Small intestine (tissue), 7 donors: ENCODE data around the gene INPP4B. TPM values are rescaled to one million over a fixed set of nuclear protein-coding genes. Genes with fewer than 3 reads are reported as not detected.

ENCODE experiments used
- DNase-seq, 2 donors: peaks; one replicate each; pipeline versions ENCODE4 v3.0.0 to v3.0.0-alpha.2; 2013
- FAIRE-seq: peaks from 2 replicates; lab custom pipeline; 2012; peaks lifted over from hg19 to GRCh38; lab: Jason Lieb, UNC
- H3K27ac ChIP-seq, 3 donors: one replicate each; pipeline ENCODE4 v1.5.1; 2013; ENCODE audit warnings: low read length in 2 of 3, mild to moderate bottlenecking in 2 of 3, control low read depth in 1 of 3, inconsistent platforms in 1 of 3, low read depth in 1 of 3, moderate library complexity in 1 of 3
- H3K27me3 ChIP-seq, 3 donors: one replicate each; pipeline ENCODE4 v1.6.1; 2013; ENCODE audit warnings: low read length in 3 of 3, inconsistent platforms in 1 of 3; ENCODE audit not compliant: control insufficient read depth in 3 of 3, insufficient read depth in 3 of 3
- H3K36me3 ChIP-seq, 3 donors: one replicate each; pipeline ENCODE4 v1.6.1; 2013; ENCODE audit warnings: low read length in 3 of 3, inconsistent platforms in 1 of 3, low read depth in 1 of 3, mild to moderate bottlenecking in 1 of 3, moderate library complexity in 1 of 3; ENCODE audit not compliant: control insufficient read depth in 3 of 3, insufficient read depth in 2 of 3
- H3K4me1 ChIP-seq, 3 donors: one replicate each; pipeline ENCODE4 v1.6.1; 2013; ENCODE audit warnings: low read length in 2 of 3, inconsistent platforms in 1 of 3, low read depth in 1 of 3, mild to moderate bottlenecking in 1 of 3, moderate library complexity in 1 of 3; ENCODE audit not compliant: control insufficient read depth in 3 of 3, insufficient read depth in 2 of 3
- H3K4me3 ChIP-seq, 3 donors: one replicate each; pipeline ENCODE4 v1.5.1; 2013; ENCODE audit warnings: low read length in 3 of 3, control low read depth in 1 of 3, inconsistent platforms in 1 of 3, low read depth in 1 of 3, mild to moderate bottlenecking in 1 of 3, moderate library complexity in 1 of 3
- H3K9me3 ChIP-seq, 2 donors: one replicate each; pipeline ENCODE4 v1.6.1; 2013; ENCODE audit warnings: low read depth in 1 of 2, low read length in 1 of 2; ENCODE audit not compliant: control insufficient read depth in 2 of 2, insufficient read depth in 1 of 2
- WGBS, 3 donors: extraction: QIAGEN DNeasy Blood & Tissue Kit; methylation state at CpG; one replicate each; pipeline ENCODE4 v1.1.7; 2013; 5-methylcytosine and 5-hydroxymethylcytosine counted together
- polyA plus RNA-seq, 4 donors: library from polyadenylated mRNA; stranded (reverse) in 3 of 4; unstranded in 1 of 4; fragments of 200-250 nt in 3 of 4; fragments of 120-200 nt in 1 of 4; gene quantifications; one replicate each; pipeline versions ENCODE4 v1.2.1 to v1.2.3, GENCODE V29; 2013
- donor health status: healthy with polysubstance abuse.
- donor health status: control.
- donor health status: control.
- donor health status: Bipolar disorder and iron deficiency.
- donor health status: healthy.

INPP4B gene
- polyA plus RNA-seq, 4 donors, result 2.7 to 6.6 (median 4.2) TPM

GRCh38 chr4:142035566-142035965 is 810.5 kb downstream of the INPP4B start:
- Histone ChIP-seq H3K36me3 (no peaks in the 10 kb centered on the region), H3K27ac (no peak overlapping the region), H3K9me3 (no peaks in the 10 kb centered on the region), H3K27me3 (no peaks in the 10 kb centered on the region), H3K4me1 (peaks cover 0 to 5% (median 0%) of the 10 kb centered on the region in 3 donors), H3K4me3 (no peak overlapping the region)
- DNase-seq (no peak), FAIRE-seq (no peak)

GRCh38 chr4:142034101-142034500 is 812.0 kb downstream of the INPP4B start:
- Histone ChIP-seq H3K36me3 (no peaks in the 10 kb centered on the region), H3K4me3 (no peak overlapping the region), H3K9me3 (no peaks in the 10 kb centered on the region), H3K4me1 (peaks cover 0 to 5% (median 0%) of the 10 kb centered on the region in 3 donors), H3K27me3 (no peaks in the 10 kb centered on the region), H3K27ac (no peak overlapping the region)
- FAIRE-seq, result no peak
- no peak for DNase-seq
- WGBS, 3 donors, result 88 to 96% (median 91%) methylated on average over 3 of the region's 3 CpGs

- Histone ChIP-seq H3K36me3 (no peaks in the 10 kb centered on the region), H3K4me1 (no peaks in the 10 kb centered on the region), H3K4me3 (no peak overlapping the region), H3K27me3 (no peaks in the 10 kb centered on the region), H3K9me3 (no peaks in the 10 kb centered on the region), H3K27ac (no peak overlapping the region)
- WGBS, 3 donors, result 85 to 91% (median 88%) methylated on average over 4 of the region's 4 CpGs
- FAIRE-seq, result no peak
- DNase-seq, result no peak
Measured at GRCh38 chr4:142030010-142030409, 816.1 kb downstream of the INPP4B start.

GRCh38 chr4:142021761-142022160 is 824.3 kb downstream of the INPP4B start:
- WGBS, 3 donors, result 69 to 84% (median 70%) methylated on average over 2 of the region's 2 CpGs
- Histone ChIP-seq H3K4me1 (peaks cover 0 to 6% (median 0%) of the 10 kb centered on the region in 3 donors), H3K4me3 (no peak overlapping the region), H3K9me3 (no peaks in the 10 kb centered on the region), H3K27ac (no peak overlapping the region), H3K27me3 (peaks cover 0 to 4% (median 0%) of the 10 kb centered on the region in 3 donors), H3K36me3 (no peaks in the 10 kb centered on the region)
- DNase-seq, result no peak
- FAIRE-seq, result no peak

- Histone ChIP-seq H3K36me3 (no peaks in the 10 kb centered on the region), H3K9me3 (no peaks in the 10 kb centered on the region), H3K27me3 (peaks cover 0 to 4% (median 0%) of the 10 kb centered on the region in 3 donors), H3K4me1 (peaks cover 0 to 6% (median 0%) of the 10 kb centered on the region in 3 donors), H3K4me3 (no peak overlapping the region), H3K27ac (no peak overlapping the region)
- WGBS, 3 donors, result 96 to 100% (median 98%) methylated on average over 1 of the region's 1 CpG
- no peak for DNase-seq
- no peak for FAIRE-seq
Measured at GRCh38 chr4:142021181-142021580, 824.9 kb downstream of the INPP4B start.

GRCh38 chr4:142016031-142016430 is 830.1 kb downstream of the INPP4B start:
- peaks cover 0 to 4% (median 0%) of the 10 kb centered on the region in 3 donors for H3K27me3 ChIP-seq
- H3K27ac ChIP-seq, result no peak overlapping the region
- no peaks in the 10 kb centered on the region for H3K4me1 ChIP-seq
- peaks cover 0 to 4% of the 10 kb centered on the region in 2 donors for H3K9me3 ChIP-seq
- no peaks in the 10 kb centered on the region for H3K36me3 ChIP-seq
- DNase-seq (no peak), FAIRE-seq (no peak)
- no peak overlapping the region for H3K4me3 ChIP-seq

- DNase-seq (no peak), FAIRE-seq (no peak)
Measured at GRCh38 chr4:142009751-142010150, 836.4 kb downstream of the INPP4B start.

GRCh38 chr4:142005519-142005918 is 840.6 kb downstream of the INPP4B start:
- H3K4me1 ChIP-seq, result no peaks in the 10 kb centered on the region
- no peaks in the 10 kb centered on the region for H3K27me3 ChIP-seq
- no peaks in the 10 kb centered on the region for H3K9me3 ChIP-seq
- H3K36me3 ChIP-seq, result no peaks in the 10 kb centered on the region
- FAIRE-seq (no peak), DNase-seq (no peak)
- WGBS, 3 donors, result 68 to 85% (median 81%) methylated on average over 1 of the region's 1 CpG
- H3K27ac ChIP-seq, result no peak overlapping the region
- H3K4me3 ChIP-seq, result no peak overlapping the region

More at GRCh38 chr4:142009751-142010150, 836.4 kb downstream of the INPP4B start:
- 80 to 85% (median 80%) methylated on average over 2 of the region's 2 CpGs for WGBS, 3 donors
- H3K4me1 ChIP-seq, result no peaks in the 10 kb centered on the region
- no peak overlapping the region for H3K4me3 ChIP-seq
- H3K36me3 ChIP-seq, result no peaks in the 10 kb centered on the region
- H3K27me3 ChIP-seq, result no peaks in the 10 kb centered on the region
- H3K9me3 ChIP-seq, result peaks cover 0 to 3% of the 10 kb centered on the region in 2 donors
- no peak overlapping the region for H3K27ac ChIP-seq

- H3K4me1 ChIP-seq, result no peaks in the 10 kb centered on the region
- no peaks in the 10 kb centered on the region for H3K36me3 ChIP-seq
- H3K9me3 ChIP-seq, result no peaks in the 10 kb centered on the region
- no peaks in the 10 kb centered on the region for H3K27me3 ChIP-seq
- no peak overlapping the region for H3K4me3 ChIP-seq
- H3K27ac ChIP-seq, result no peak overlapping the region
- WGBS, 3 donors, result 18 to 59% (median 43%) methylated on average over 5 of the region's 5 CpGs
- DNase-seq (peak in 1 of 2 donors; percentile 1), FAIRE-seq (no peak)
Measured at GRCh38 chr4:141999446-142000143, 846.5 kb downstream of the INPP4B start.
